ENCODE data around the gene DIP2B. TPM values are rescaled to one million over a fixed set of nuclear protein-coding genes. Genes with fewer than 3 reads are reported as not detected.
"Not testable (repeated sequence)": the region's sequence is repeated elsewhere in the genome, so short reads cannot be mapped to it uniquely, and the experiment has no call there.

The DIP2B gene
- polyA plus RNA-seq, 2 of the 4 experiments (the other 2 are of a cell fraction) = 16.9 to 29.3 TPM

GRCh38 chr12:50554651-50555050, 49.9 kb downstream of the DIP2B start:
- no peak for DNase-seq (ENCODE audit: low read depth in 1 of 2, low spot score in 1 of 2)
- no peak for TF ChIP-seq NR3C1 (IDR thresholded peaks at IDR 0.05)
- H3K9me3 ChIP-seq = no peaks in the 10 kb centered on the region
- H3K4me3 ChIP-seq = no peak overlapping the region
- ChIA-PET POLR2A (no interaction called here), CTCF (interaction anchor here (1.0 to 1.6 kb wide), 3 partner anchors 14 to 211 kb away, joined by 3 read pairs; no protein-coding TSS in a partner anchor)
- FAIRE-seq = no peak
- ATAC-seq = no peak
- peaks cover 27% of the 10 kb centered on the region for H3K4me1 ChIP-seq
- H3K4me2 ChIP-seq = no peak overlapping the region
- H3K27ac ChIP-seq = no peak overlapping the region
- WGBS (ENCODE audit: missing lambda C conversion rate) = 92% methylated on average over 13 of the region's 13 CpGs

GRCh38 chr12:50555471-50555885, 50.7 kb downstream of the DIP2B start:
- ChIA-PET POLR2A (no interaction called here), CTCF (no interaction called here)
- H3K9me3 ChIP-seq = no peaks in the 10 kb centered on the region
- WGBS (ENCODE audit: missing lambda C conversion rate) = 96% methylated on average over 4 of the region's 4 CpGs
- peaks cover 20% of the 10 kb centered on the region for H3K4me1 ChIP-seq
- DNase-seq (ENCODE audit: low read depth in 1 of 2, low spot score in 1 of 2) (no peak), FAIRE-seq (no peak), ATAC-seq (no peak)
- H3K4me2 ChIP-seq = no peak overlapping the region
- peak overlapping the region in 1 of 2 experiments; percentile 71; a peak in 3 of 6 replicates for H3K27ac ChIP-seq
- TF ChIP-seq GATA3 (IDR thresholded peaks at IDR 0.05; ENCODE audit: borderline replicate concordance) = no peak
- TF ChIP-seq TP53 (CRISPR knock-in tag; IDR thresholded peaks at IDR 0.05) = no peak
- no peak for TF ChIP-seq MYC (IDR thresholded peaks at IDR 0.05; ENCODE audit: borderline replicate concordance, low read length)
- TF ChIP-seq MAFK (IDR thresholded peaks at IDR 0.05; ENCODE audit: partially characterized antibody) = no peak
- no peak for TF ChIP-seq HDAC2 (IDR thresholded peaks at IDR 0.05)
- TF ChIP-seq NFE2L2 (conservative IDR thresholded peaks at IDR 0.05; ENCODE audit: low read length) = no peak
- no peak for TF ChIP-seq CBX8 (IDR thresholded peaks at IDR 0.05)
- no peak for TF ChIP-seq ZSCAN20 (CRISPR knock-in tag; IDR thresholded peaks at IDR 0.05)
- no peak for TF ChIP-seq NR3C1 (IDR thresholded peaks at IDR 0.05)
- TF ChIP-seq CHD4 (IDR thresholded peaks at IDR 0.05; ENCODE audit: borderline replicate concordance) = no peak
- no peak for TF ChIP-seq ZNF302 (CRISPR knock-in tag; IDR thresholded peaks at IDR 0.05)
- TF ChIP-seq HEYL (CRISPR knock-in tag; IDR thresholded peaks at IDR 0.05) = no peak
- no peak for TF ChIP-seq CEBPB (IDR thresholded peaks at IDR 0.05)
- TF ChIP-seq RNF2 (IDR thresholded peaks at IDR 0.05; ENCODE audit: borderline replicate concordance, low read depth) = no peak
- TF ChIP-seq ZFP36 (IDR thresholded peaks at IDR 0.05; ENCODE audit: borderline replicate concordance, partially characterized antibody) = no peak
- TF ChIP-seq POLR2A (IDR thresholded peaks at IDR 0.05; ENCODE audit: low read length) = no peak
- TF ChIP-seq MAZ (IDR thresholded peaks at IDR 0.05; ENCODE audit: borderline replicate concordance, low read depth, low read length) = no peak
- TF ChIP-seq HES2 (IDR thresholded peaks at IDR 0.05) = no peak
- H3K4me3 ChIP-seq = no peak overlapping the region

GRCh38 chr12:50556273-50556672, 51.5 kb downstream of the DIP2B start:
- WGBS (ENCODE audit: missing lambda C conversion rate) = 63% methylated on average over 11 of the region's 11 CpGs
- no peak for TF ChIP-seq NR3C1 (IDR thresholded peaks at IDR 0.05)
- FAIRE-seq = no peak
- no peak overlapping the region for H3K4me3 ChIP-seq
- ChIA-PET POLR2A (no interaction called here), CTCF (interaction anchor here (1.4 kb wide), 1 partner anchor 8 kb away, joined by 3 read pairs; no protein-coding TSS in a partner anchor)
- peaks cover 24% of the 10 kb centered on the region for H3K4me1 ChIP-seq
- peak overlapping the region; percentile 46 for H3K4me2 ChIP-seq
- no peak for DNase-seq (ENCODE audit: low read depth in 1 of 2, low spot score in 1 of 2)
- H3K9me3 ChIP-seq = no peaks in the 10 kb centered on the region
- ATAC-seq = no peak
- peak overlapping the region in 1 of 2 experiments; percentile 71; a peak in 3 of 6 replicates for H3K27ac ChIP-seq

- peak in 1 of 2 experiments; percentile 52; a peak in 3 of 6 replicates for ATAC-seq
- DNase-seq (ENCODE audit: low read depth in 1 of 2, low spot score in 1 of 2) = peak in 1 of 2 experiments; percentile 57
- 28% methylated on average over 7 of the region's 7 CpGs for WGBS (ENCODE audit: missing lambda C conversion rate)
- H3K4me2 ChIP-seq = peak overlapping the region; percentile 46
- FAIRE-seq, H3K4me3 ChIP-seq, H3K9me3 ChIP-seq, POLR2A ChIA-PET: not testable (repeated sequence)
- TF ChIP-seq CEBPB (IDR thresholded peaks at IDR 0.05) = 0 out of 4 replicates have a peak, but pooled peaks of 1 of the 2 experiments have one; percentile 6
- TF ChIP-seq FOSL2 (IDR thresholded peaks at IDR 0.05) = peak; percentile 42; the same call in 1 of the 2 replicates
- peak; percentile 87 for TF ChIP-seq FOSL2 (CRISPR knock-in tag; IDR thresholded peaks at IDR 0.05)
- peak overlapping the region in 1 of 2 experiments; percentile 71; a peak in 3 of 6 replicates for H3K27ac ChIP-seq
- H3K4me1 ChIP-seq = peaks cover 24% of the 10 kb centered on the region
- CTCF ChIA-PET = interaction anchor here (1.1 to 1.5 kb wide), 3 partner anchors 9 to 25 kb away, joined by 3 read pairs; no protein-coding TSS in a partner anchor
Measured at GRCh38 chr12:50556796-50557195, 52.0 kb downstream of the DIP2B start.

All from A549 (cell line).